ENCODE data around the gene TTLL6. TPM values are rescaled to one million over a fixed set of nuclear protein-coding genes. Genes with fewer than 3 reads are reported as not detected.

The TTLL6 gene
- total and polyA plus RNA-seq, 2 of the 4 experiments (the other 2 are of a cell fraction), result not detected

GRCh38 chr17:48834973-48835372 lies 17.9 kb upstream of the TTLL6 start:
- no peak overlapping the region for H2AFZ ChIP-seq (replicated peaks; ENCODE audit: low read length, poor library complexity)
- WGBS, 2 experiments (ENCODE audit: extremely low coverage in 2 of 2, insufficient read length in 1 of 2), result no CpG with 5 or more reads among the region's 2 CpGs
- in situ Hi-C loops (cut with MboI; ENCODE audit: low sequenced_read_pairs) (no loop called here), dilution Hi-C loops (cut with HindIII; ENCODE audit: low sequenced_read_pairs, unreplicated experiment) (no loop called here), intact Hi-C loops (cut with micrococcal nuclease) (no loop called here)
- POLR2A ChIA-PET (ENCODE audit: unreplicated experiment), result no interaction called here
- H3K14ac ChIP-seq (replicated peaks; ENCODE audit: low read depth, low read length), result no peak overlapping the region
- H4K5ac ChIP-seq (ENCODE audit: low read depth, low read length), result no peak overlapping the region
- BruUV-seq (replicated peaks), result no TSS peak
- no peak overlapping the region for H2AK5ac ChIP-seq (ENCODE audit: low read depth, low read length)
- no peak for TF ChIP-seq MAZ (IDR thresholded peaks at IDR 0.05; ENCODE audit: borderline replicate concordance, low read depth, low read length)
- no peak for TF ChIP-seq RFX5 (IDR thresholded peaks at IDR 0.05; ENCODE audit: low read depth, low read length)
- TF ChIP-seq, protein P1, sequence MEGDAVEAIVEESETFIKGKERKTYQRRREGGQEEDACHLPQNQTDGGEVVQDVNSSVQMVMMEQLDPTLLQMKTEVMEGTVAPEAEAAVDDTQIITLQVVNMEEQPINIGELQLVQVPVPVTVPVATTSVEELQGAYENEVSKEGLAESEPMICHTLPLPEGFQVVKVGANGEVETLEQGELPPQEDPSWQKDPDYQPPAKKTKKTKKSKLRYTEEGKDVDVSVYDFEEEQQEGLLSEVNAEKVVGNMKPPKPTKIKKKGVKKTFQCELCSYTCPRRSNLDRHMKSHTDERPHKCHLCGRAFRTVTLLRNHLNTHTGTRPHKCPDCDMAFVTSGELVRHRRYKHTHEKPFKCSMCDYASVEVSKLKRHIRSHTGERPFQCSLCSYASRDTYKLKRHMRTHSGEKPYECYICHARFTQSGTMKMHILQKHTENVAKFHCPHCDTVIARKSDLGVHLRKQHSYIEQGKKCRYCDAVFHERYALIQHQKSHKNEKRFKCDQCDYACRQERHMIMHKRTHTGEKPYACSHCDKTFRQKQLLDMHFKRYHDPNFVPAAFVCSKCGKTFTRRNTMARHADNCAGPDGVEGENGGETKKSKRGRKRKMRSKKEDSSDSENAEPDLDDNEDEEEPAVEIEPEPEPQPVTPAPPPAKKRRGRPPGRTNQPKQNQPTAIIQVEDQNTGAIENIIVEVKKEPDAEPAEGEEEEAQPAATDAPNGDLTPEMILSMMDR (conservative IDR thresholded peaks at IDR 0.05; ENCODE audit: low read depth, low read length), result no peak
- no peak for TF ChIP-seq SMC3 (IDR thresholded peaks at IDR 0.05; ENCODE audit: low read depth, low read length)
- no peak for TF ChIP-seq RCOR1 (IDR thresholded peaks at IDR 0.05; ENCODE audit: insufficient replicate concordance, low read length)
- TF ChIP-seq POLR2A (IDR thresholded peaks at IDR 0.05; ENCODE audit: low read depth, low read length), result no peak
- TF ChIP-seq USF2 (IDR thresholded peaks at IDR 0.05; ENCODE audit: low read depth, low read length), result no peak
- no peak for TF ChIP-seq RAD21 (IDR thresholded peaks at IDR 0.05; ENCODE audit: low read length)
- no peak for TF ChIP-seq MXI1 (IDR thresholded peaks at IDR 0.05; ENCODE audit: borderline replicate concordance, low read depth, low read length)
- TF ChIP-seq BHLHE40 (IDR thresholded peaks at IDR 0.05; ENCODE audit: low read depth, low read length), result no peak
- no peak for TF ChIP-seq NFE2L2 (IDR thresholded peaks at IDR 0.05; ENCODE audit: low read depth, low read length)
- TF ChIP-seq MAFK (IDR thresholded peaks at IDR 0.05; ENCODE audit: low read depth, low read length), result no peak
- TF ChIP-seq ELK1 (IDR thresholded peaks at IDR 0.05; ENCODE audit: borderline replicate concordance, low read depth, low read length), result no peak
- H3K36me3 ChIP-seq (ENCODE audit: control insufficient read depth, insufficient read depth, low read length), result no peaks in the 10 kb centered on the region
- no peak overlapping the region for H2BK120ac ChIP-seq (ENCODE audit: low read depth, low read length)
- peaks cover 9% of the 10 kb centered on the region for H3K9me1 ChIP-seq (ENCODE audit: insufficient read depth, low read length)
- no peak overlapping the region for H3K4me2 ChIP-seq (ENCODE audit: low read depth, low read length)
- H3K4me3 ChIP-seq (ENCODE audit: insufficient read depth, low read depth, low read length), result no peak overlapping the region
- no peaks in the 10 kb centered on the region for H3K27me3 ChIP-seq (ENCODE audit: control insufficient read depth, insufficient read depth, low read length)
- ATAC-seq (ENCODE audit: low read depth) (no peak), DNase-seq (no peak)
- H4K91ac ChIP-seq (ENCODE audit: insufficient read depth, low read depth, low read length), result no peak overlapping the region
- no peak overlapping the region for H3K18ac ChIP-seq (ENCODE audit: low read depth, low read length)
- no peak overlapping the region for H3K9ac ChIP-seq (ENCODE audit: low read depth, low read length)
- CTCF ChIA-PET, result no interaction called here
- H2BK20ac ChIP-seq (ENCODE audit: low read depth, low read length), result no peak overlapping the region
- H3K4ac ChIP-seq (ENCODE audit: low read depth, low read length), result no peak overlapping the region
- H3K23ac ChIP-seq (ENCODE audit: low read depth, low read length), result no peak overlapping the region
- no peaks in the 10 kb centered on the region for H3K9me3 ChIP-seq (ENCODE audit: control insufficient read depth, insufficient read depth, low read length)
- H3K79me1 ChIP-seq (ENCODE audit: low read depth in 1 of 2, low read length in 2 of 2), result peaks cover 34 to 71% of the 10 kb centered on the region in 2 experiments
- H4K8ac ChIP-seq (ENCODE audit: low read depth in 2 of 2, low read length in 2 of 2), result no peak overlapping the region
- no peak overlapping the region for H3K56ac ChIP-seq (ENCODE audit: extremely low read depth, insufficient read depth, low read length)
- H2BK15ac ChIP-seq (ENCODE audit: low read depth, low read length), result no peak overlapping the region
- H3K27ac ChIP-seq (ENCODE audit: insufficient read depth, low read length), result no peak overlapping the region
- H4K20me1 ChIP-seq (ENCODE audit: insufficient read depth, low read length), result peaks cover 18% of the 10 kb centered on the region; the same call in 1 of the 2 replicates
- H2AK9ac ChIP-seq (replicated peaks; ENCODE audit: low read depth, low read length, poor library complexity), result no peak overlapping the region
- H3K4me1 ChIP-seq (ENCODE audit: control insufficient read depth, insufficient read depth, low read length), result peaks cover 7% of the 10 kb centered on the region
- no peak overlapping the region for H2BK5ac ChIP-seq (ENCODE audit: low read depth, low read length, poor library complexity, severe bottlenecking)
